Activated T-cell treated with anti-CD3 and anti-CD28 coated beads for 1 hour (primary cell): ENCODE measurements around the gene TBC1D5.

Source experiments
- DNase-seq: peaks from one replicate; pipeline ENCODE4 v3.0.0-alpha.2; 2020; ENCODE audit warnings: low read depth

TBC1D5 gene

DNA sequence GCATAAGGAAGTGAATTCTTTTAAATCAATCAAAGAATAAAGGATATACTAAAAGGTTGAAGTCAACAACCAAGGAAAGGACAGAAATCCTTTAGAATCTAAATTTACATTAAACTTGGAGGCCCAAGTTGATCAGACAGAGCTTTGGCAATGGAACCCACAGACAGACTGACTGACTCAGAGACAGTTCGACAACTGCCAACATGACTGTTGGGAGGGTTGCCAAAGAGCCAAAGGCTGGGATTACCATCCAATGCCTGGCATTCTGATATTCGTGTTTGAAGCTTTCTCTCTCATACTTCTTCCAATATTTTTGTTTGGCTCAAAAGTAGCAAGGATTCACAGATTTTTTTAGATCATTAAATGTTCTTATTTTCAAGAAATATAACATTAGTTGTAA is 451.5 kb downstream of the TBC1D5 start:
- DNase-seq = no peak

DNA sequence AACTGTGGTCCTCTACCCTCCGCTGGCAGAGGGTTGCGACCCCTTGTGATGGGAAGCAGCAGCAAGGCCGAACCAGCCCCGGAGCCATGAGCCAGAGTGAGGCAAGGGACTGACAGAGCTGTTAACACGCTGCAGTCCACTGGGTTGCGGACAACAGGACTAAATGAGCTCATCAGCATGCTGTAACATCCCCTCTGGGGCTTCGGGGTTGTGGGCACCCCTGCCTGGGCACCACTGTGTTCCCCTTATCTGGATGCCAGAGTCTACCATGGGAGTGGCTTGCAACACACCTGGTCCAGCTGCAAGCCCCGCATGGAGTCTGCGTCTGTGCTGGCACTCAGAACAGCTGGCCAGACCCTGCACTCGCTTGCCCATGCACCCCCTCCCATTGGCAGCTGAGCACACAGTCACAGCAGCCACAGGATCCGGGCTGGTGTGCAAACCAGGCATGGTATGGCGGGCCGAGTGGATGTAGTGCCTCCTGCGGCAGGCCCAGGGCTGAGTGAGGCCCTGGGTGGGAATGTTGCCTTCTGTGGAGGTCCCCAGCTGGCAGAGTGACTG is 453.5 kb downstream of the TBC1D5 start:
- no peak for DNase-seq

DNA sequence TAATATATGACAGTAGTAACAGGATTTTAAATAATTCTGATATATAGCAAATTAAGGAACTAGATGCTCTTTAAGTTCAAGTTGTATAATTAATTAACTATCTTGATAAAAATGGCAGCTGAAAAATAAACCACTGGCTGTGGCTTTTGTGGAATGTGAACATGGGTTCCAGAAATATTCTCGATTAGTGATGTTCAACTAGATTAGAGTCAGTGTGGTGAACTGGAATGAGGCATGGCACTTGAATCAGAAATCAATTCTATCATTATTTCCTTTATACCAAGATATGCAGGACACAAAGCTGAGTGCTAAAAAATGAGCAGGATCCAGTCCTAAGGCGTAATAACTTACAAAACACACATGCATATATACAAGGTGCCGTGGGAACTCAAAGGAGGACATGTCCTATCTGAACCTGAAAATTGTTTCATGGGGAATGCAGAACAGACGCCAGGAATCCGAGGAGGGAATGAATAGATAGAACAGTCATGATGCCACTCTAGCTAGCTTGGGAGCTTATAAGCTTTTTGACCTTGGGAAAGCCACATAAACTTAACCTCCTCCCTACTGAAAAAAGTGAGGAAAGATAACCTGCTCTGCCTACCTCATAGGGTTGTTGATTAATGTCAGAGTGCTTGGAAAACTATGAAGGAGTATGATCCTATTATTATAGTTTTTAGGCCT is 455.3 kb downstream of the TBC1D5 start:
- DNase-seq = no peak

DNA sequence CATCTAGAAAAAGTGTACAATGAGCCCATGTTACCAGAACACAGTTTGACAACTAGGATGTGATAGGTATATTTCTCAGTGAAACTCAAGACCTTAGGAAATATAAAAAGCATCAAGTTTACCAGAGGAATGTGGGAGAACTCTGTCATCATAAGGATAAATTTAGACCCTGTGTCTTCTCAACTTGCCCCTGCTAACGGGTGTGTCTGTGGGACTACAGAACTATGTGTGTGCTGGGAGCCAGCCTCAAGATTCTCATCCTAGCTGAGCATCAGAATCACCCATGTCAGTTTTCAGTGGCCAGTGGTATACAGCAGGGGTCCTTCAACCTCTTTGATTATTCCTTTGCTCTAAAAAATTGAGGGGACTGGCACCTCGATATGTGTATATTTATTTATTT is 464.4 kb downstream of the TBC1D5 start:
- no peak for DNase-seq

DNA sequence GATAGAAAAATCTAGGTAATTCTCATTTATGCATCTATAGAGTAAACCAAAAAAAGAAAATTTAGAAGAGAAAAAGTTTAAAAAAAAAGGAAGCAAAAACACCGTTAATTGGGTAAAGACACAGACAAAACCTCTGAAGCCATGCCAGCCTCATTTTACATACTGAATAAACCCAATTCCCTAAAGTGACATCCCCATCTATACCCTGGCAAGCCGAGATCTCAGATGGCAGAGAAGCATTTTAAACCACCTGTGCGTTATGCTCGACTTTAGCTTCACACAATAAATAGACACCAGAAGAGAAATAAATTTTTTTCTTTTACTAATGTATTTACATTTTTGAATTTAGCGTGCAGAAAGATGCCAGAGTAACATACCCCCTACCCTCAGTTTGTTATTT is 475.6 kb downstream of the TBC1D5 start:
- no peak for DNase-seq

DNA sequence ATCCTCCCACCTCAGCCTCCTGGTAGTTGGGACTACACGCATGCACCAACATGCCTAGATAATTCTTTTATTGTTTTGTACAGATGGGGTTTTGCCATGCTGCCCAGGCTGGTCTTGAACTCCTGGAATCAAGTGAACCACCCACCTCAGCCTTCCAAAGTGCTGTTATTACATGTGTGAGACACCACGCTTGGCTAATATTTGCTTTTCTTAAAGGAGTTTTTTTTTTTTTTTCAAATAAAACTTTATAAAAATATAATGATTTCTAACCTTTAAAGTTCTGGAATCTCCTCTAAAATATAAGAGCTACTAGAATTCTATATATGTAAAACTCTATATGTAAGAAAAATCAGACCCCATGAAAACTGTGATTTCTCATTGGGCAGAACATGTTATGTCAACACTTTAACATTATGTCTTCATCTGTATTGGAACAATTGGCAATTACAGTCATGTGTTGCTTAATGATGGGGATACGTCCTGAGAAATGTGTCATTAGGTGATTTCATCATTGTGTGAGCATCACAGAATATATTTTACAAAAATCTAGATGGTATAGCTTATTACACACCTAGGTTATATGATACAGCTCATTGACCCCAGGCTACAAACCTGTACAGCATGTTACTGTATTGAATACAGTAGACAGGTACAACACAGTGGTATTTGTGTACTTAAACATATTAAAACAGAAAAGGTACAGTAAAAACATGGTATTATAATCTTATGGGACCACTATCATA is 480.6 kb downstream of the TBC1D5 start:
- DNase-seq = no peak

DNA sequence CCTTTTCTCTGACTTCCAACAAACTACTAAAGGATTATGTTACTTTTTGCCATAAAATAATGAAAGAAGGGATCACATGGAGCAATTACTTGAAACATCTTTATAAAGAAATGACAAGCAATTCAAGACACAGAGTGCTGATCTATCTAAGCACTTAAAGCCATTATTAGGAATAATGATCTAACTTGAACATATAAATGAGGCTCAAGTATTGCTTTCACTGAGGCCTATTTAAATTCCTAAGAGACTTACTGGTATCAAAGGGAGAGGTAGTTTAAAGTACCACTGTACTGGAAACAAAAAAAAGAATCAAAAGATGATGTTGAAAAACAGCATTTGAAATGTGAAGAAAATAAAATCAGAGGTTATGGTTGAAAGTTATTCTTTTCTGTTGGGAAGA is 482.2 kb downstream of the TBC1D5 start:
- DNase-seq = no peak

DNA sequence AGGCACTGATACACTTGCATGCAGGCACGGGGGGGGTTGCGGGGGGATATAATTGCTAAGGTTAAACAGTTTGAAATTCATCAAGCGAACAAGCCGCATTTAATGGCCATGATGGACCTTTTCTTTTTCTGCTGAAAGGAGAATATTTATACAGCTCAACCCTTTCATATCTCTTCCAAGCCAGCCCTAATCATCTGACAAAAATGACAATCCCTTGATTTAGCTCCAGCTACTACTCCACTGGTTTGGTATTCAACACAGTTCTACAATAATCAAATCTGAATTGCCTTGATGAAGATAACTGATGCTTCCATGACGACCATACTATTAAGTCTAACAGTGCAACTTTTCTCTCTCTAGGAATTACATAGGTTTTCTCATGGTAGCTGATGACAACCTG is 482.7 kb downstream of the TBC1D5 start:
- no peak for DNase-seq

DNA sequence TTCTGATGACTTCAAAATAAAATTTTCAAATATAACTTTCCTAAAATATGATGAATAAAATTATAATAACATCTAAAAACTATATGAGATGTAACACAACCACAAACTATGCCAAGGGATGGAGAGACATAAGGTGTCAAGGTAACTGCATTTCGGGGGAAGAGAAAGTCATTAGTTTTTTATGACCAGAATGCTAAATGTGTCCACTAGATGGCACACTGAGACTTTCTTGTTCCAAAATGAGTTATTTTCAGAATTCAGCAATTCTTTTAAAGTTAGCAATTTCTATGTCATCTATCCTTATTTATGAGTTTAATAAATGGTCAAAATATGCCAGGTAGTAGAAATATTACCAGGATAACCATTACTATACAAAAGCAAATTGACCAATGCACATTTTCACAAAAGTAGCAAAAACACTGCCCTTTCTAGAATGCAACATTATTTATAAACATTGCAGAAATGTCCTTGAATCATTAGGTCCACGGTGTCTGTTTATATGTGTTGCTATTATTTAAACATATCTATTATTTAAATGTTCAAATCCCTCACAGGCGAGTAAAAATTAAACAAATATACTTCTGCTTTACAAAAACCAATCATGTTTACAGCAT is 483.5 kb downstream of the TBC1D5 start:
- no peak for DNase-seq

DNA sequence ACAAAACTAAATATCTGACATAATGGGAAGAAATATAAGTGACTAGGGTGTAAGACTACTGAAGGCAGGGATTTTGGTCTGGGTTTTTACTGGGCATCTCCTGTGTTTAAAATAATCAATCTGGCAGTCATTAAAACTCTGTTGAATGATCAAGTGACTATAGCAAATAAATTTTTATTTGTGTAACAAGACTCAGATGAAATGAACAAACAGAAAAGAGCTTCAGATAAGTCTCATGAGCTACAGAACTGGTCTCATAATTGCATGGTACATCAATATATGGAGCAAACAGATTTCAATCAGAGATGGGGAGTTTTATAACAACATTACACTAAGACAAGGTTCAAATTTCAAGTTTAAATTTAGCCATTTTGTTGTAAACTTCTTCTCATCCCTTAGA is 485.2 kb downstream of the TBC1D5 start:
- no peak for DNase-seq

DNA sequence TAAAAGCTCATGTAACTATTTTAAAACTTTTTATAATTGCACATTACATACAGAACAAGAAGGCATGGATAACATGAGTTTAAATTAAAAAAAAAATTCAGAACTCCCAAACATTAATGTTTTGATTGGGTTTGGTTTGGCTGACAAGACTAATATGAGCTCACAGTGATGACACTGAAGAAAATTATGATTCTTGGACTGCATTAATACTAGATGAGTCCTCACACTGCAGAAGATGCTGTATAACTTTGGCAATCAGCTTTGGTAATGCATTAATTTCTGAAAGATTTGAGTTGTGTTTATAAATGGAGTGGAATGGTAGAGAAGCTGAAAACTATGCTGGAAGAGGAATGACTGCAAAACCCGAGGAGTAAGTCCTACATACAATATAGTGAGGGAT is 498.8 kb downstream of the TBC1D5 start:
- DNase-seq = no peak

DNA sequence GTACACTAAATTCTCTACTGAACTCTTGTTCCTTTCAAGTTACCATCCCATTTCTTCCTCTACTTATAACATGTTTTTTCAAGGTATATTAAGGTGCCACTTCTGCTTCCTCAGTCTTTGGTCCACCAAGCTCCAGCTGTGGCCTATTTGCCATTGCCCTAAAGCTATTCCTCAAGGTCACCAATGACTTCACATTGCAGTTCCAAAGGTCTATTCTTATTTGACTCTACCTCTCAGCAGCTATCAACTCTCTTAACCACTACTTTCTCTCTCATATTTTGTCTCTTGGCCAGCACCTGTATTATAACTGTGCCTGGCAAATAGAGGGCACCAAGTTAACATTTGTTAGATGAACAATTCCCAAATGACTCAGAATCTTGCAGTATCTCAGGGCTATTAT is 503.0 kb downstream of the TBC1D5 start:
- DNase-seq = no peak

DNA sequence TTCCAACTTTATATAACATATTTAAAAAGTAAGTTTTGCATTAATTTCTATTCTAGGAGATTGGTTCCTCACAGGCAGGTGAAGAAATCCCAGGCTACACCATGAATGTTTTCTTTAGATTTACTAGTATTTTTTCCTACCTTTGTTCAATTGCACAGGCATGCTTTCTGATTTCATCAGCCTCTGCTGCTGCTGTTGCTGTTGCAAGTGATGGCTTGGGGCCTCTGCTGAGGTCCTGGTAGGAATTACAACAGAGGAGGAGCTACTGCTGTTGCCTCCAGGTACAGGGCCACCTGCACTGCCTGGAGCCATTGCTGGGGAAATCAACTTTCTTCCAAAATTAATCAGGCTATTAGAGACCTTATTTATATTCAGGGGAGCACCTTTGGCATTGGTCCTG is 504.4 kb downstream of the TBC1D5 start:
- DNase-seq = no peak

DNA sequence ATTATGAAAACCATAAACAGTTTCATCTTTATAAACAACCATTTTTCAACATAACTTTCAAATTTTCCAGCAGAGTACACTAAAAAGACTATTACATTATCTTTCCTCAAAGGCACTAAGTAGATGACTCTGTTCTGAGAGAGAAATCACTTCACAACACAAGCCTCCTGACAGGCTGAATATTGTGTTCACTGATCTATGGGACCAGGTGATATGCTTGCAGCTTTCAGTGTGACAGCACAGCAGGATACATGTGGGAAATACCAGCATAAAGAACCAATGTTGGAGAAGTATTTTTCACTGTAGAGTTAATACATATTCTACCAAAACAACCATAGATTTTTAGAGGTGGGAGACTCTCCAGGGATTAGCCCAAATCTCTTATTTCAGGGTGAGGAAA is 507.1 kb downstream of the TBC1D5 start:
- no peak for DNase-seq

DNA sequence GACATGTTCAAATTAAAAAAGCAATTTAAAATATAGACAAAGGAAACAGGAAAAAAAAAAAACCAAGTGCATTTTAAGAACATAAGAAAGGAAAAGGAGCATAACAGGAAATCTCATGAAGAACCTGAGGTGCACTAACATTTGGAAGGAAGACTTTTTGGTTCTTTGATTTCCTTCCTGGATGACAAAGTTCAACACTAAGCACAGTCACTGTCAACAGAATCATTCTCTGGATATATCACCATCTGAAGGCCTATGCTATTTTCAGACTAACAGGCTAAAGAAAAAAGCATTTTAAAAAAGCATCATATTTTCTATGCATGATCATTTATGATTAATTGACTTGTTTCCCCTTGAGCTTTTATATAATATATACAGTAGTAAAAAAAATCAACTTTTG is 508.0 kb downstream of the TBC1D5 start:
- DNase-seq = no peak

DNA sequence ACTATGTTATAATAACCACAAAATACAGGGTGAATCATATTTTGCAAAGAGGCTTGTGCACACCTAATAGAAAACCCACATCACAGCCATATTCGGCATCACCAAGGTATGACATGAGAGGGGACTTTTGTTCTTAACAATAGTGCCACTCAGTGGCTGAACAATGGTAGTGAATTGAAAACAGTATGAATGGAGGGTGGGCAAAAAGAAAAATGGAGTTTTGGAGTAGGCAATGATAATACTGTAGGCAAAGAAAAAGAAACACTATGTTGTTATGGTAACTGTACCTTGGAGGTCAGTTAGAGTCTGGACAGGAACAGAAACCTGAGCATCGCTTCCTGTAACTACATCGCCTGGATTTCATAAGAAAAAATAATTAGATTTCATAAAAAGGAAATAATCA is 509.0 kb downstream of the TBC1D5 start:
- DNase-seq = no peak

DNA sequence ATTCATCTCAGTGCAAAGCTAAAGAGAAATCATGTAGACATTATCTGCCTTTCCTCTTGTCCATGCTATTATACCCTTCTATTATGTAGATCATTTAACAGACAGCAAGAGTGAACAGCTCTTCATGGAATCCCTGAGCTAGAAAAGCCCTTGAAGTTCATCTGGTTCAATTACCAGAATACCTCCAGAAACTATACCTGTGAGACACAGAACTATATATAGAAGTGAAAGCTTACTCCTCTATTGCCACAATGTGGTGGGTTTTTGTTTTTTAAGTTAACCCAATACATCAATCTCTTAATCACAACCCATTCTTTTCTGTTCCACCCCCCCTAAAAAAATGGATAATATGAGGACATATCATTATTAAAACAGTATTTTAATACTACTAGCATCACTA is 510.0 kb downstream of the TBC1D5 start:
- no peak for DNase-seq

DNA sequence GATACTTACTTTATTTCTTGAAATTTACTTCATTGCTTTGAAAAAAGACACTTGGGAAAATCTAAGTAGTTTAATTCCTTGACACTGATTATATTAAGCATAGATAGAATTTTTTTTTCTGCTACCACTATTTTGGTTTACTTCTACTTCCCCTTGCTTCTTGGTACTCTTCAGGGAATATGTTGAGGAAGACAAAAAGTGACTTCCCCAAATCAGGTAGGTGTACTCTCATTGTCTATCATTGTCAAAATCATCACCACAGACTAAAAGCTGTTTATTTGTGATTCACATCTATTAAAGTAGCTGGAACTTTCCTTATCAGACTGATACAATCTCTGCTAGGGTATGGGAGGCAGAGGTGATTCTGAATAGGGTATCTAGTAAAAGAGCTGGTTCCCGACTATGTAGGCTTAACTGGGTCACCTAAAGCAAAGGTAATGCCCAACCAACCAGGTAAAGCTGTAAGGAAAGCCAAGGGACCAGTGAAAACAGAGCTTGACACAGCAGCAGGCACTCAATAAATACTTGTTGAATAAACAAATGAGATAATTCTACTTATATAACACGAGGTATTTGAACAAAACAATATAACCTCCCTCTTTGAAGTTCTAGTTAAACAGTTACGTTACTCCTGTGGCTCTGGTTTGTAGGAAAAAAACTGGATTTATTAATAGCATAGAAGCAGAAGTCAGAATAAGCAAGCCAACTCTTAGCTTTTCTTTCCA is 510.7 kb downstream of the TBC1D5 start:
- no peak for DNase-seq

DNA sequence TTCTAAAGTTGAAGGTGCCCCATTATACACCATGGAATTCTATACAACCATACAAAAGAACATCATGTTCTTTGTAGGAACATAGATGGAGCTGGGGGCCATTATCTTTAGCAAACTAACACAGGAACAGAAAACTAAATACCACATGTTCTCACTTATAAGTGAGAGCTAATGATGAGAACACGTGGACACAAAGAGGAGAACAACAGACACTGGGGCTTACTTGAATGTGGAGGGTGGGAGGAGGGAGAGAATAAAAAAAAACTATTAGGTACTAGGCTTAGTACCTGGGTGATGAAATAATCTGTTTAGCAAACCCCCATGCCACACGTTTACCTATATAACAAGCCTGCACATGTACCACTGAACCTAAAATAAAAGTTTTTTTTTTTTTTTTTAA is 515.0 kb downstream of the TBC1D5 start:
- no peak for DNase-seq

DNA sequence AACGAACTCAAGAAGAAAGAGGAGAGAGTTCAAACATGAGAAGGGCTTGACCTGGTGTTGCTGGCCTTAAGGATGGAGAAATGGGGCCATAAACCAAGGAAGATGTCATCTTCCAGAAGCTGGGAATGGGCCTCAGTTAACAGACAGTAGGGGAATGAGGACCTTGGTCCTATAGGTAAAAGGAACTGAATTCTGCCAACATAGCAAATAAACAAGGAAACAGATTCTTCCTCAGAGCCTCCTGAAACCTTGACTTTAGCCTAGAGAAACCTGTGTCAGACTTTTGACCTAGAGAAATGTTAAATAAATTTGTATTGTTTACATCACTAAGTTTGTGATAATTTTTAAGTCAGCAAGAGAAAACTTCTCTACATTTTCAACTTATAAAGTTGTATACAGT is 520.9 kb downstream of the TBC1D5 start:
- DNase-seq = no peak

DNA sequence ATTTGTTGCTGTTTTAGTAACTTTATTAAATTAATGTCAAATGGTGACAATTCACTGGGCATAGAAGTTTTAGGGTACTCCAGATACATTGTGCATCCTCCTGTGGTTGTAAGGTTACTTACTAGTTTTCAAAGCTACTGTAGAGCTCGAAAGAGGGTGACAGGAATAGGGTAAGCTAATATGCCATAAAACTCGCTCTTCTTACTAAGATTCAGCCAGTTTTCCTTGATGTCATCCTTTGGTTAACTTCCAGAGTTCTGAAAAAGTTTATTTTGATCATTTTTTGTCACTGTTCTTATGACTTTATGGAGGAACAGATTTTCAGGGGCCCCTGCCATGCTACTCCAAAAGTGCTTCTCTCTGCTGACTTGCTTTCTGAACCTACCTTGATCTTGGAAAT is 522.8 kb downstream of the TBC1D5 start:
- DNase-seq = no peak

DNA sequence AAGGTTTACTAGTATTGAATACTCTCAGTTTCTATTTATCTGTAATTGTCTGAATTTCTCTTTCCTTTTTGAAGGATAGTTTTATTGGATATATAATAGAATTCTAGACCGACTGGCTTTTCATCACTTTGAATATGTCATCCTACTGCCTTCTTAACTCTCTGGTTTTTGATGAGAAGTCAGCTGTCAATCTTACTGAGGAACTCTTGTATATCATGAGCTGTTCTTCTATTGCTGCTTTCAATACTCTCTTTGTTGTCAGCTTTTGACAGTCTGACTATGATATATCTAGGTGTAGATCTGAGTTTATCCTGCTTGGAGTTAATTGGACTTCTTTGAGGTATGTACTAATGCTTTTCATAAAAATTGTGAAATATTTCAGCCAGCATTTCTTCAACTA is 523.8 kb downstream of the TBC1D5 start:
- no peak for DNase-seq

DNA sequence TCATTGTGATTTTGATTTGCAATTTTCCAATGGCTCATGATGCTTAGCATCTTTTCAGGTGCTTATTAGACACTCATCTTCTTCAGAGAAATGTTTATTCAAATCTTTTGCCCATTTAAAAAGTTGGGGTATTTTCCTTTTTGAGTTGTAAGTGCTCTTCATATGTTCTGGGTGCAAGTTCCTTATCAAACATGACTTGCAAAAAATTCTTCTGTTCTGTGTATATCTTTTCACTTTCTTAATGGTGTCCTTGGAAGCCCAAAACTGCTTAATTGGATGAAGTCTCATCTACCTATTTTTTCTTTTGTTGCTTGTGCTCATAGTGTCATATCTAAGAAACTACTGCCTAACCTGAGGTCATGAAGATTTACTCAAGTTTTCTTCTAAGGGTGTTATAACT is 524.8 kb downstream of the TBC1D5 start:
- no peak for DNase-seq
